Small intestine (tissue), 7 donors: ENCODE measurements around the gene GRID2. TPM values are rescaled to one million over a fixed set of nuclear protein-coding genes. Genes with fewer than 3 reads are reported as not detected.
A peak's percentile ranks its signal among the peaks of the same experiment; 100 is the strongest.

Experiments
- DNase-seq, 2 donors: peaks; one replicate each; pipeline versions ENCODE4 v3.0.0 to v3.0.0-alpha.2; 2013
- FAIRE-seq: peaks from 2 replicates; lab custom pipeline; 2012; peaks lifted over from hg19 to GRCh38; lab: Jason Lieb, UNC
- H3K27ac ChIP-seq, 3 donors: one replicate each; pipeline ENCODE4 v1.5.1; 2013; ENCODE audit warnings: low read length in 2 of 3, mild to moderate bottlenecking in 2 of 3, control low read depth in 1 of 3, inconsistent platforms in 1 of 3, low read depth in 1 of 3, moderate library complexity in 1 of 3
- H3K27me3 ChIP-seq, 3 donors: one replicate each; pipeline ENCODE4 v1.6.1; 2013; ENCODE audit warnings: low read length in 3 of 3, inconsistent platforms in 1 of 3; ENCODE audit not compliant: control insufficient read depth in 3 of 3, insufficient read depth in 3 of 3
- H3K36me3 ChIP-seq, 3 donors: one replicate each; pipeline ENCODE4 v1.6.1; 2013; ENCODE audit warnings: low read length in 3 of 3, inconsistent platforms in 1 of 3, low read depth in 1 of 3, mild to moderate bottlenecking in 1 of 3, moderate library complexity in 1 of 3; ENCODE audit not compliant: control insufficient read depth in 3 of 3, insufficient read depth in 2 of 3
- H3K4me1 ChIP-seq, 3 donors: one replicate each; pipeline ENCODE4 v1.6.1; 2013; ENCODE audit warnings: low read length in 2 of 3, inconsistent platforms in 1 of 3, low read depth in 1 of 3, mild to moderate bottlenecking in 1 of 3, moderate library complexity in 1 of 3; ENCODE audit not compliant: control insufficient read depth in 3 of 3, insufficient read depth in 2 of 3
- H3K4me3 ChIP-seq, 3 donors: one replicate each; pipeline ENCODE4 v1.5.1; 2013; ENCODE audit warnings: low read length in 3 of 3, control low read depth in 1 of 3, inconsistent platforms in 1 of 3, low read depth in 1 of 3, mild to moderate bottlenecking in 1 of 3, moderate library complexity in 1 of 3
- H3K9me3 ChIP-seq, 2 donors: one replicate each; pipeline ENCODE4 v1.6.1; 2013; ENCODE audit warnings: low read depth in 1 of 2, low read length in 1 of 2; ENCODE audit not compliant: control insufficient read depth in 2 of 2, insufficient read depth in 1 of 2
- WGBS, 3 donors: extraction: QIAGEN DNeasy Blood & Tissue Kit; methylation state at CpG; one replicate each; pipeline ENCODE4 v1.1.7; 2013; 5-methylcytosine and 5-hydroxymethylcytosine counted together
- polyA plus RNA-seq, 4 donors: library from polyadenylated mRNA; stranded (reverse) in 3 of 4; unstranded in 1 of 4; fragments of 200-250 nt in 3 of 4; fragments of 120-200 nt in 1 of 4; gene quantifications; one replicate each; pipeline versions ENCODE4 v1.2.1 to v1.2.3, GENCODE V29; 2013
- donor health status: healthy with polysubstance abuse.
- donor health status: control.
- donor health status: control.
- donor health status: Bipolar disorder and iron deficiency.
- donor health status: healthy.

The GRID2 gene
- polyA plus RNA-seq, 4 donors = 0.06 to 0.27 (median 0.21) TPM; not detected in 1

DNA sequence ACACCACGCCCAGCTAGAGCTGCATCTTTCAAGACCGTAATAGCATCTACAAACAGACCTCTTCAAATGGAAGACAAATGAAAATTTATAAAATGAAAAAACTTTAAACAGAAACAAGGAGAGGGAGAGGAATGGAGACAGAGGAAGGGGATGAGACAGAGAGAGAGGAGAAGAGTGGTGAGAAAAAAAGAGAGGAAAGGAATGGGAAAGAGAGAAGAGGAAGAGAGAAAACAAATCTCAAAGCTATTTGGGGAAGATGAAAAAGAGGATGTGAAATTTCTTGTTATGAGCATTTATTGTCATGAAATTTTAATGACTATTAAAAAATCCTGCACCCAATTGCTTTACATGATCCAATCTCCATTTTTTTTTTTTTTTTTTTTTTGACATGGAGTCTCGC, 726.9 kb downstream of the GRID2 start:
- DNase-seq (no peak), FAIRE-seq (no peak)
- Histone ChIP-seq H3K27ac (no peak overlapping the region), H3K27me3 (no peaks in the 10 kb centered on the region), H3K36me3 (no peaks in the 10 kb centered on the region), H3K4me1 (no peaks in the 10 kb centered on the region), H3K4me3 (no peak overlapping the region), H3K9me3 (no peaks in the 10 kb centered on the region)
- 90 to 96% (median 91%) methylated on average over 3 of the region's 3 CpGs for WGBS, 3 donors

DNA sequence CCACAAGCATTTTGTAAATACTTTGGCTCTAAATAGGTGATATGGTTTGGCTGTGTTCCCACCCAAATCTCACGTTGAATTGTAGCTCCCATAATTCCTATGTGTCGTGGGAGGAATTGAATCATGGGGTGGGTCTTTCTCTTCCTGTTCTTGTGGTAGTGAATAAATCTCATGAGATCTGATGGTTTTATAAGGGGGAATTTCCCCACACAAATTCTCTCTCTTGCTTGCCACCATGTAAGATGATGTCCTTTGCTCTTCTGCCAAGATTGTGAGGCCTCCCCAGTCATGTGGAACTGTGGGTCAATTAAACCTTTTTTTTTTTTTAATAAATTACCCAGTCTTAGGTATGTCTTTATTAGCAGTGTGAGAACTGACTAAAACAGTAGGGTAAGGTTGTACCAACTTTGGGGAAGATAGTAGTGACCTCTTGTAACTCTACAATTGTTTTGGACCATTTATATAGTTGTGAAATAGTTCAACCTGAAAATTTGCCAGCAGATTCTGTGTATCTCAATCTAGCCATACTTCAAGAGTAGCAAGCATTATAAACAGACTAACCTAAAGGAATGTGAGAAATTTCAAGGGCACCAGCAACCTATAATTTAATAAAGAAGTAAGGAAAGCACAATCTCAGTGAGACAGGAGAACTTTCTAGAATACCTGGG, 727.8 kb downstream of the GRID2 start:
- Histone ChIP-seq H3K36me3 (no peaks in the 10 kb centered on the region), H3K27me3 (no peaks in the 10 kb centered on the region), H3K27ac (no peak overlapping the region), H3K9me3 (no peaks in the 10 kb centered on the region), H3K4me1 (no peaks in the 10 kb centered on the region), H3K4me3 (no peak overlapping the region)
- FAIRE-seq = no peak
- DNase-seq = no peak
- WGBS, 3 donors = 82 to 87% (median 84%) methylated on average over 2 of the region's 2 CpGs

DNA sequence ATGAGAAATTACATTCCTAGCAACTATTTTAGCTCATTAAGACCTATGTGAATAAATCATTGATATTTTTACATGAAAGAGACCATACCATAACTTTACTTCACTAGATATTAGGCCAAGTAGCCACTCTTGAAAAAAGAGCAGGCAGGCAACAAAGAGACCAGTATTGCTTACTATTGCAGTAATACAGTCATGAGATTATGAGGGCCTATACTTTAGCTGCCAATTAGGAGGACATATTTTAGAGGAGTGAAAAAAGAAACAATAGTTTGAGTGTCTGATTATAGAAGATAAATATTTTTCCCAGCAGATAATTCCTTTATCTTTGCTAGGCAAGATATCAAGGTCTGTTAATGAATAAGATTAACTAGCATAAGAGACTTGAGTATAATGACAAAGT, 739.0 kb downstream of the GRID2 start:
- Histone ChIP-seq H3K4me3 (no peak overlapping the region), H3K27ac (no peak overlapping the region), H3K4me1 (no peaks in the 10 kb centered on the region), H3K9me3 (peaks cover 0 to 2% of the 10 kb centered on the region in 2 donors), H3K36me3 (no peaks in the 10 kb centered on the region), H3K27me3 (no peaks in the 10 kb centered on the region)
- FAIRE-seq (no peak), DNase-seq (no peak)

DNA sequence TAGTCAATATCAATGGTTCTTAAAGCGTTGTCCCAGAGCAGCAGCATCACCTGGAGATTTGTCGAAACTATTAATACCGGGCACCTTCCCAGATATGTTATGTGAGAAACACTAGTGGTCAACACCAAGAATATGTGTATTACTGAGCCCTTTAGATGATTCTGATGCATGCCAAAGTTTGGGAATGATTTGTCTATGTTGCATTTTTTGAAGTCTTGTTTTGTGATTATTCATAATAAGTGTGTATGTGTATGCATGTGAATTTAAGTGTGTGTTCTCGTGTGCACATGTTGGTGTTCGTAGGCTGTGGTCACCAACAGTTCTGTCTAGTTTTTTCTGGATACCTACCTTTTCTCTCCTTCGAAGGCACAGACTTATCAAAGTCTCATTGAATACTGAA, 749.4 kb downstream of the GRID2 start:
- 89 to 95% (median 91%) methylated on average over 6 of the region's 6 CpGs for WGBS, 3 donors
- no peaks in the 10 kb centered on the region for H3K27me3 ChIP-seq
- H3K9me3 ChIP-seq = no peaks in the 10 kb centered on the region
- H3K4me3 ChIP-seq = no peak overlapping the region
- no peak for FAIRE-seq
- no peak for DNase-seq
- H3K27ac ChIP-seq = no peak overlapping the region
- no peaks in the 10 kb centered on the region for H3K36me3 ChIP-seq
- no peaks in the 10 kb centered on the region for H3K4me1 ChIP-seq

DNA sequence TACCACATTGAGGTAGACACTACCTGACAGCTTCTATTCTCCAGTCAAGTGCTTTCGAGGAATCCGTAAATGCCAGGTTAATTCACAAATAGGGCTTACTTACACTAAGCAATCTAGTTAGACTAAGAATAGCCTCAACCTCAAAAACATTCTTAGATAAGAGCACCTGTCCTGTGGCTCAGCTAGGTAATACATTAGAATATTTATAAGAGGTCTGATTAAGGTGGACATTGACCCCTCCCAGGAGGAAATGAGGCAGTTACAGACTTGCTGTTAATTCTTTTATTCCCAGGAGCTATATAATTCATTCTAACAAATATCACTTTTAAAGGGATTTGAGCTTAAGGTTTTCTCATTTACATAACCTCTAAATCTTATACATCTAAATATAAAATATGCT, 758.1 kb downstream of the GRID2 start:
- H3K4me1 ChIP-seq = peaks cover 0 to 4% (median 0%) of the 10 kb centered on the region in 3 donors

DNA sequence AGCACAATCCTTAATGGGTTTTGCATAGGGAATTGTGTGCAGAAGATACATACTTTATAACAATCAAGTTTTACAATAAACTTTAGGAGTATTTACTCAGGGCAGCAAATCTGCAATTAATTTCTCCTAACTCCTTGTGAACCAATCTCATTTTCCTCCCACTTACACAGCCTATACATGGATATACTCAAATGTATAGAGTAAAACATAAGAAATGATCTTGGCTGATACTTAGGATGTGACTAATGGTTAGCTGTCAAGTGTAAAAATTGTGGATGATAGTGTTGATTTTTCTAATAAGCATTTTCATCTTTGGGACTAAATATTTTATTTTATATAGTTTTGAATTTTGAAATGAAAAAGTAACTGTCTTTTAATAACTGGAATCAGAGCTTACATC, 759.6 kb downstream of the GRID2 start:
- no peaks in the 10 kb centered on the region for H3K36me3 ChIP-seq
- H3K27ac ChIP-seq = no peak overlapping the region
- DNase-seq (no peak), FAIRE-seq (peak; percentile 5)
- no peak overlapping the region for H3K4me3 ChIP-seq
- no peaks in the 10 kb centered on the region for H3K9me3 ChIP-seq
- H3K4me1 ChIP-seq = peaks cover 0 to 4% (median 0%) of the 10 kb centered on the region in 3 donors
- no peaks in the 10 kb centered on the region for H3K27me3 ChIP-seq

More for the DNA sequence above, 758.1 kb downstream of the GRID2 start:
- no peak for FAIRE-seq
- 6 to 69% (median 39%) methylated on average over 2 of the region's 2 CpGs for WGBS, 3 donors
- Histone ChIP-seq H3K27ac (no peak overlapping the region), H3K9me3 (no peaks in the 10 kb centered on the region), H3K27me3 (no peaks in the 10 kb centered on the region), H3K4me3 (no peak overlapping the region), H3K36me3 (no peaks in the 10 kb centered on the region)
- peak; percentile 44 to 79 for DNase-seq

DNA sequence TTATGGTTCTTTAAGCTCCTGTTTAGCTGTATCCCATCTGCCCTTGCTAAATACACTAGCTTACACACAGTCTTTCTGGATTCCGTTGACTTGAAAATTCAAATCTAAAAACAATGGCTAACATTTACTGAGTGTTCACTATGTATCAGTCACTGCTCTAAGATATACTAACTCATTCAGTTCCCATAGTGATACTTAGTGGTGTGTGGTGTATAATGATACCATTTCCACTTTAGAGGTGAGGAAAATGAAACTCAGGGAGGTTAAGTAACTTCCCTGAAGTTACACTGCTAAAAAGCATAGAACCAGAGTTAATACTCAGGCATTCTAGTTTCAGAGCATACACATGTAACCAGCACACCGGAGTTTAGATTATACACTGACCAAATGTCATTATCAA, 762.0 kb downstream of the GRID2 start:
- 84 to 92% (median 88%) methylated on average over 2 of the region's 2 CpGs for WGBS, 3 donors
- H3K4me1 ChIP-seq = peaks cover 0 to 4% (median 0%) of the 10 kb centered on the region in 3 donors

DNA sequence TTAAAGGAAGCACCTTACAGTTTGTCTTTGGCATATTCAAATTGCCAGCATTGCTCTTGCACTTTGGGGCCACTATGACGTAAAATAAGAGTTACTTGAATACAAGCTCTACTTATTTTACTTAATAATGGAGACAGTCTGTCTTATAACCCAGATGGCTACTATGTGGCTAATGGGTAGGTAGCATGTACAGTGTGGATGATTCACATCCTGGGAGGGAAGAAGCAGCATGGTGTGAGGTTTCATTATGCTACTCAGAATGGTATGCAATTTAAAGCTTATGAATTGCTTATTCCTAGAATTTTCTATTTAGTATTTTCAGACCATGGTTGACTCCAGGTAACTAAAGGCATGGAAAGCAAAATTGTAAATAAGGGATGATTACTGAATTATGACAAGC, 763.0 kb downstream of the GRID2 start:
- Histone ChIP-seq H3K27me3 (no peaks in the 10 kb centered on the region), H3K27ac (no peak overlapping the region), H3K36me3 (no peaks in the 10 kb centered on the region), H3K4me1 (no peaks in the 10 kb centered on the region), H3K4me3 (no peak overlapping the region), H3K9me3 (no peaks in the 10 kb centered on the region)
- FAIRE-seq (no peak), DNase-seq (no peak)
- WGBS, 3 donors = 82 to 92% (median 89%) methylated on average over 1 of the region's 1 CpG

More for the DNA sequence above, 762.0 kb downstream of the GRID2 start:
- FAIRE-seq (no peak), DNase-seq (no peak)
- Histone ChIP-seq H3K9me3 (no peaks in the 10 kb centered on the region), H3K36me3 (no peaks in the 10 kb centered on the region), H3K27me3 (no peaks in the 10 kb centered on the region), H3K27ac (no peak overlapping the region), H3K4me3 (no peak overlapping the region)

DNA sequence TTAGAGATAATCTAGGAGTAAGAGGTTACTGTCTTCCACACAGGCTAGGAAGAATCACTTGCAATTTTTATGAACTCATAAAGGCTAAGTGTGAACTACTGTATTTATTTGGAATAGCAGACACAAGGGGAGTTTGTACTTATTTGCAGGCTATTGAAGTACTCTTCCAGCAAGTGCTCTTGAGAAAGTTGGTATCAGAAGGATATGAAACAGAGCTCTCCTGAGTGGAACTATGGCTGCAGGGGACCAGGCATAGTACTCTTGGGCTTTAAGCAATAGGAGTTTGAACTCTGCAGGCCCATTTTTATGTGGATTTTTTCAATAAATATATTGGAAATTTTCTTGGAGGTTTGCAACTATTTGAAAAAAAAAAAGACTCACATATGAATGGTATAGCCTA, 768.5 kb downstream of the GRID2 start:
- DNase-seq = no peak
- FAIRE-seq = no peak
- H3K4me3 ChIP-seq = no peak overlapping the region

More for the DNA sequence above, 768.5 kb downstream of the GRID2 start:
- Histone ChIP-seq H3K27ac (no peak overlapping the region), H3K36me3 (no peaks in the 10 kb centered on the region), H3K4me1 (no peaks in the 10 kb centered on the region), H3K9me3 (no peaks in the 10 kb centered on the region), H3K27me3 (no peaks in the 10 kb centered on the region)
